Upper lobe of left lung (tissue), 4 donors: ENCODE measurements around the gene SORCS1.

ENCODE experiments used
- EP300 ChIP-seq, 4 donors: sonication (generic); formaldehyde crosslinking; IDR thresholded peaks; one replicate each; pipeline ENCODE4 v1.5.1; 2017; ENCODE audit warnings: antibody characterized with exemption in 4 of 4, control low read depth in 2 of 4
- POLR2A ChIP-seq, 4 donors: fragments of 450-650 bp; IDR thresholded peaks; one replicate each; pipeline ENCODE4 v1.5.1; 2016 to 2017; ENCODE audit warnings: antibody characterized with exemption in 4 of 4, mild to moderate bottlenecking in 2 of 4
- POLR2AphosphoS5 ChIP-seq, 2 donors: sonication (generic); formaldehyde crosslinking; IDR thresholded peaks; one replicate each; pipeline ENCODE4 v1.5.1; 2017; ENCODE audit warnings: antibody characterized with exemption in 2 of 2
- TF ChIP-seq, protein P1 (sequence below), 6 experiments: fragments of 450-650 bp in 4 of 6; fragments of 200-600 bp in 2 of 6; sonication (generic) in 2 of 6; IDR thresholded peaks; one replicate each; pipeline ENCODE4 v1.5.1; 2016 to 2019; ENCODE audit warnings: antibody characterized with exemption in 6 of 6

DNA sequence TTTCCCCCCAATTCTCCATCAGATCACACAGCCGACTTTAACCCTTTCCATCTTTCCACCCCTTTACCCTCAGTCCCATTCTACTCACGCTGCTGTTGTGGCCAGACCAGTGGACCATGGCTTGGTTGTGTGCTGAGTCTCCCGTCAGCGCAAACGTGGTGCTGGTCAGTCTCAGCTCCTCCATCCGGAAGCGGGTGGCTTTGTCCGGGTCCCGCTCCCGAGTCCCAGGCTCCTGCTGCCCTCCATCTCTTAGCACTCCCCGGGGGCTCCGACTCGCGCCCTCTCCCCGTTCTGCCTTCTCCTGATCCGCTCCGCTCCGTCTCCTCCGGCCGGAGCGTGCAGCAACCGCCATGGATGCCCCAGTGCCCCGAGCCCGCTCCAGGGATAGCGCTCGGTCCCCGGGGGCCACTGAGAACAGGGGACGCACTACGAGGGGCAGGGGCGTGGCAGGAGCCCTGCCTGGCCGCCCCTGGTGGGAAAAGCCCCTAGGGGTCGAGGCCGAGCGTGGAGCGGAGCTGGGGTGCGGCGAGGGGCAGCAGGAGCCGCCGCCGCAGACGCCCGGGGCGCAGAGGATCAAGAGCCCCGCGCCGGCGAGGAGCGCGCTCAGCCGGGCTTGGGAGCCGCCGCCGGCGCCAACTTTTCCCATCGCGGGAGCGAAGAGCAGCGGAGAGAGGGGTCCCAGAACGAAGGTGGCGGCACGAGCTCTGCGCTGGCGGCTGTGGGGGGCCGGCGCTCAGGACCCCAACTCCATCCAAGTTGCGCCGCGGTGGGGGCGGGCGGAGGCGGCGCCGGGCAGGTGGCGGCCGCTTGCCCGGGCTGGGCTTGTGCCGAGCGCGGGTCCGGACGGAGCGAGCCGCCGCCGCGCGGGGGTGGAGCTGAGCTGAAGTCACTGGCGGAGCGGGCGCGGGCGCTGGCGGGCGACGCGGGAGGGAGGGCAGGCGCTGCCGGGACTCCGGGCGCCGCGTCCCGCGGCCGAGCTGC, at the start of gene SORCS1:
- no peak for TF ChIP-seq EP300 (IDR thresholded peaks at IDR 0.05)
- TF ChIP-seq, protein P1, sequence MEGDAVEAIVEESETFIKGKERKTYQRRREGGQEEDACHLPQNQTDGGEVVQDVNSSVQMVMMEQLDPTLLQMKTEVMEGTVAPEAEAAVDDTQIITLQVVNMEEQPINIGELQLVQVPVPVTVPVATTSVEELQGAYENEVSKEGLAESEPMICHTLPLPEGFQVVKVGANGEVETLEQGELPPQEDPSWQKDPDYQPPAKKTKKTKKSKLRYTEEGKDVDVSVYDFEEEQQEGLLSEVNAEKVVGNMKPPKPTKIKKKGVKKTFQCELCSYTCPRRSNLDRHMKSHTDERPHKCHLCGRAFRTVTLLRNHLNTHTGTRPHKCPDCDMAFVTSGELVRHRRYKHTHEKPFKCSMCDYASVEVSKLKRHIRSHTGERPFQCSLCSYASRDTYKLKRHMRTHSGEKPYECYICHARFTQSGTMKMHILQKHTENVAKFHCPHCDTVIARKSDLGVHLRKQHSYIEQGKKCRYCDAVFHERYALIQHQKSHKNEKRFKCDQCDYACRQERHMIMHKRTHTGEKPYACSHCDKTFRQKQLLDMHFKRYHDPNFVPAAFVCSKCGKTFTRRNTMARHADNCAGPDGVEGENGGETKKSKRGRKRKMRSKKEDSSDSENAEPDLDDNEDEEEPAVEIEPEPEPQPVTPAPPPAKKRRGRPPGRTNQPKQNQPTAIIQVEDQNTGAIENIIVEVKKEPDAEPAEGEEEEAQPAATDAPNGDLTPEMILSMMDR (IDR thresholded peaks at IDR 0.05) = no peak
- no peak for TF ChIP-seq POLR2A (IDR thresholded peaks at IDR 0.05)
- TF ChIP-seq POLR2AphosphoS5 (IDR thresholded peaks at IDR 0.05) = no peak
